Activated CD4-positive, CD25-positive, alpha-beta regulatory T cell (primary cell): Measurements from ENCODE around the gene IKZF3.
"Not testable (repeated sequence)": the region's sequence is repeated elsewhere in the genome, so short reads cannot be mapped to it uniquely, and the experiment has no call there.

Source experiments
- DNase-seq, 4 experiments: peaks; one replicate each; lab custom pipeline; 2025; lab: John Stamatoyannopoulos, UW

Gene IKZF3

GRCh38 chr17:39716073-39716818 lies 147.9 kb downstream of the IKZF3 start:
- DNase-seq = no peak

DNA sequence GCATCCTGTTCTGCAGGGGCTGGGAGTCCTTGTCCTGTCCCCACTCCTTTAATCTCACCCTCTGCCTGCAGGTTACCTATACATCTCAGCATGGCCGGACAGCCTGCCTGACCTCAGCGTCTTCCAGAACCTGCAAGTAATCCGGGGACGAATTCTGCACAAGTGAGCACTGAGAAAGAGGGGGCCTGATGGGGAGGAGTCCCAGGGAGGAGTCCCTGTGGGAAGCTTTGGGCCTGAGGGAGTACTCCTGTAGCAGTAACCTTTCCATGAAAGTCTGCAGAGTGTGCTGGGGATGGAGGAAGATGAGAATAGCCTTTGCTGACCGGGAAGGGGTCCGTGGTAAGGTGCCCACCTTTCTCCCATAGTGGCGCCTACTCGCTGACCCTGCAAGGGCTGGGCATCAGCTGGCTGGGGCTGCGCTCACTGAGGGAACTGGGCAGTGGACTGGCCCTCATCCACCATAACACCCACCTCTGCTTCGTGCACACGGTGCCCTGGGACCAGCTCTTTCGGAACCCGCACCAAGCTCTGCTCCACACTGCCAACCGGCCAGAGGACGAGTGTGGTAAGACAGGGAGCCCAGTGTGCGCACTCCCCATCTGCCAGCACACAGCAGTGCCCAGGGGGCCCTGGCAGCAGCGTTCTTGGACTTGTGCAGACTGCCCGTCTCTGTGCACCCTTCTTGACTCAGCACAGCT lies 148.6 kb downstream of the IKZF3 start:
- DNase-seq = no peak

DNA sequence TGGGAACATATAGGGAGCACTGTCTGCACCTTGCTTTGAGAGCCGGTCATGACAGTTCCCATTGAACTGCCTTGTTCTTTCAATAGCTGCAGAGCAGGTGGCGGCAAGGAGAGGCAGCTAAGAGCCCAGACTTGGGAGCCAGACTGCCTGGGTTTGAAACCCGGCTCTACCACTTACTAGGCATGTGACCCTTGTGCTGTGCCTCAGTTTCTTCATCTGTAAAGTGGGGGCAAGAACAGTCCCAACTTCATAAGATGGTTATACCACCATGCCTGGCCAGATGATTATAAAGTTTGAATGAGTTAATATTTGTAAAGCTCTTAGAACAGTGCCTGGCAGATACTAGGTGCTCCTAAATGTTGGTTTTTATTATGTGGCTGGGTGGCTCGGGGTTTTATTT lies 149.9 kb downstream of the IKZF3 start:
- DNase-seq = no peak

DNA sequence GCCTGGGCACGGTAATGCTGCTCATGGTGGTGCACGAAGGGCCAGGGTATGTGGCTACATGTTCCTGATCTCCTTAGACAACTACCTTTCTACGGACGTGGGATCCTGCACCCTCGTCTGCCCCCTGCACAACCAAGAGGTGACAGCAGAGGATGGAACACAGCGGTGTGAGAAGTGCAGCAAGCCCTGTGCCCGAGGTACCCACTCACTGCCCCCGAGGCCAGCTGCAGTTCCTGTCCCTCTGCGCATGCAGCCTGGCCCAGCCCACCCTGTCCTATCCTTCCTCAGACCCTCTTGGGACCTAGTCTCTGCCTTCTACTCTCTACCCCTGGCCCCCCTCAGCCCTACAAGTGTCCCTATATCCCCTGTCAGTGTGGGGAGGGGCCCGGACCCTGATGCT lies 152.3 kb downstream of the IKZF3 start:
- DNase-seq = no peak

GRCh38 chr17:39711071-39711470 lies 153.0 kb downstream of the IKZF3 start:
- DNase-seq = not testable (repeated sequence)

GRCh38 chr17:39709998-39710964 lies 153.8 kb downstream of the IKZF3 start:
- no peak for DNase-seq

DNA sequence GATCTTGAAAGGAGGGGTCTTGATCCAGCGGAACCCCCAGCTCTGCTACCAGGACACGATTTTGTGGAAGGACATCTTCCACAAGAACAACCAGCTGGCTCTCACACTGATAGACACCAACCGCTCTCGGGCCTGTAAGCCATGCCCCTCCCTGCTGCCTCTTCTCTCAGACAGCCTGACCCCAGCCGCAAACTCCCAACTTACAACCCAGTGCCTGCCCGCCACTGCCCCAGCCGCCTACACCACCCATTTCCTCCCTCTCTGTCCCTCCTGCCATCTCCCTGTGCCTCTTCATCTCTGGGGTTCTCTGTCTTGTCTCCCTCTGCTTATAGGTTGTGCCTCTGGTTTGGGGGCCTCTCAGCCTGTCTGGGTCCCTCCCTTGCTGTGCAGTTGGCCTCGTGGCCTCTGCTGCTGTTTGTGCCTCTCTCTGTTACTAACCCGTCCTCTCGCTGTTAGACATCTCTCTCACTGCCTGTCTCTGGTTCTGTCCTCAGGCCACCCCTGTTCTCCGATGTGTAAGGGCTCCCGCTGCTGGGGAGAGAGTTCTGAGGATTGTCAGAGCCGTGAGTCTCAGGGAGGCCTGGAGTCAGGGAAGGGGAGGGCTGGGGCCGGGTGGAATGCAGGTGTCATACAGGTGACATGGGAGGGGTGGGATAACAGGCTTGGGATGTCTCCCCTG lies 154.7 kb downstream of the IKZF3 start:
- DNase-seq = no peak
